ENCODE results near the gene KCNQ5. TPM values are rescaled to one million over a fixed set of nuclear protein-coding genes. Genes with fewer than 3 reads are reported as not detected.
A peak's percentile ranks its signal among the peaks of the same experiment; 100 is the strongest.

The KCNQ5 gene
- total RNA-seq, 1 experiment from 2014 or later: 9.4 TPM

- no peaks in the 10 kb centered on the region for H3K9me3 ChIP-seq (ENCODE audit: control insufficient read depth, insufficient read depth, low read depth, low read length)
- peak; percentile 30; the same call in 1 of the 2 replicates for TF ChIP-seq CTCF (IDR thresholded peaks at IDR 0.05)
- no peak for TF ChIP-seq TCF7L2 (IDR thresholded peaks at IDR 0.05; ENCODE audit: low read depth, low read length)
- no peak for TF ChIP-seq REST (IDR thresholded peaks at IDR 0.05; ENCODE audit: insufficient read depth in 1 of 2, low read depth in 2 of 2, low read length in 1 of 2)
- no peak for TF ChIP-seq POLR2AphosphoS5 (IDR thresholded peaks at IDR 0.05; ENCODE audit: low read depth, low read length)
- in situ Hi-C loops (cut with HindIII; ENCODE audit: low pct_unique_long_range_greater_than_20kb, low sequenced_read_pairs) (no loop called here), intact Hi-C loops (cut with micrococcal nuclease; ENCODE audit: unreplicated experiment) (no loop called here)
- H3K27ac ChIP-seq (ENCODE audit: low read length): no peak overlapping the region
- DNase-seq (ENCODE audit: low read depth, low spot score) (no peak), ATAC-seq (no peak)
- CTCF ChIA-PET: no interaction called here
- no peak overlapping the region for H3K4me3 ChIP-seq (ENCODE audit: low read depth in 2 of 2, low read length in 2 of 2)
- POLR2A ChIA-PET: no interaction called here
- H3K27me3 ChIP-seq (ENCODE audit: control insufficient read depth, insufficient read depth, low read length): no peaks in the 10 kb centered on the region
- BruUV-seq (replicated peaks): no TSS peak
- no peaks in the 10 kb centered on the region for H3K4me1 ChIP-seq (ENCODE audit: control insufficient read depth, insufficient read depth, low read length)
- H3K36me3 ChIP-seq (ENCODE audit: control insufficient read depth, insufficient read depth, low read length): no peaks in the 10 kb centered on the region
Observed at GRCh38 chr6:72704979-72705378, 83.1 kb downstream of the KCNQ5 start.

- no peak overlapping the region for H3K27ac ChIP-seq (ENCODE audit: low read length)
- DNase-seq (ENCODE audit: low read depth, low spot score) (no peak), ATAC-seq (no peak)
- no peaks in the 10 kb centered on the region for H3K36me3 ChIP-seq (ENCODE audit: control insufficient read depth, insufficient read depth, low read length)
- no peaks in the 10 kb centered on the region for H3K27me3 ChIP-seq (ENCODE audit: control insufficient read depth, insufficient read depth, low read length)
- intact Hi-C loops (cut with micrococcal nuclease; ENCODE audit: unreplicated experiment): no loop called here
- ChIA-PET POLR2A (no interaction called here), CTCF (no interaction called here)
- no TSS peak for BruUV-seq (replicated peaks)
- H3K4me3 ChIP-seq (ENCODE audit: low read depth in 2 of 2, low read length in 2 of 2): no peak overlapping the region
- no peaks in the 10 kb centered on the region for H3K4me1 ChIP-seq (ENCODE audit: control insufficient read depth, insufficient read depth, low read length)
- no peak for TF ChIP-seq REST (IDR thresholded peaks at IDR 0.05; ENCODE audit: insufficient read depth in 1 of 2, low read depth in 2 of 2, low read length in 1 of 2)
- in situ Hi-C loops (cut with HindIII; ENCODE audit: low pct_unique_long_range_greater_than_20kb, low sequenced_read_pairs): no loop called here
- H3K9me3 ChIP-seq (ENCODE audit: control insufficient read depth, insufficient read depth, low read depth, low read length): no peaks in the 10 kb centered on the region
Observed at GRCh38 chr6:72709431-72709830, 87.6 kb downstream of the KCNQ5 start.

All from Panc1 (cell line).